Duodenal mucosa (tissue), 2 donors: Measurements from ENCODE around the gene HSD17B8.
A peak's percentile ranks its signal among the peaks of the same experiment; 100 is the strongest.

Experiments used
- H3K27ac ChIP-seq: one replicate; pipeline ENCODE4 v1.7.0; 2013; ENCODE audit warnings: low read depth, low read length
- H3K27me3 ChIP-seq, 2 donors: one replicate each; pipeline ENCODE4 v1.7.0; 2013; ENCODE audit warnings: low read length in 2 of 2, control low read depth in 1 of 2; ENCODE audit not compliant: insufficient read depth in 2 of 2, control insufficient read depth in 1 of 2
- H3K36me3 ChIP-seq, 2 donors: one replicate each; pipeline ENCODE4 v1.7.0; 2013; ENCODE audit warnings: low read length in 2 of 2, control low read depth in 1 of 2; ENCODE audit not compliant: insufficient read depth in 2 of 2, control insufficient read depth in 1 of 2
- H3K4me1 ChIP-seq, 2 donors: one replicate each; pipeline ENCODE4 v1.7.0; 2013; ENCODE audit warnings: low read length in 2 of 2, control low read depth in 1 of 2; ENCODE audit not compliant: insufficient read depth in 2 of 2, control insufficient read depth in 1 of 2
- H3K4me3 ChIP-seq, 2 donors: one replicate each; pipeline ENCODE4 v1.7.0; 2013; ENCODE audit warnings: low read length in 2 of 2, low read depth in 1 of 2
- H3K9ac ChIP-seq, 2 donors: one replicate each; pipeline ENCODE4 v1.7.0; 2013; ENCODE audit warnings: low read length in 2 of 2, low read depth in 1 of 2
- H3K9me3 ChIP-seq, 2 donors: one replicate each; pipeline ENCODE4 v1.7.0; 2013; ENCODE audit warnings: low read length in 2 of 2, control low read depth in 1 of 2; ENCODE audit not compliant: control insufficient read depth in 1 of 2

The HSD17B8 gene

DNA sequence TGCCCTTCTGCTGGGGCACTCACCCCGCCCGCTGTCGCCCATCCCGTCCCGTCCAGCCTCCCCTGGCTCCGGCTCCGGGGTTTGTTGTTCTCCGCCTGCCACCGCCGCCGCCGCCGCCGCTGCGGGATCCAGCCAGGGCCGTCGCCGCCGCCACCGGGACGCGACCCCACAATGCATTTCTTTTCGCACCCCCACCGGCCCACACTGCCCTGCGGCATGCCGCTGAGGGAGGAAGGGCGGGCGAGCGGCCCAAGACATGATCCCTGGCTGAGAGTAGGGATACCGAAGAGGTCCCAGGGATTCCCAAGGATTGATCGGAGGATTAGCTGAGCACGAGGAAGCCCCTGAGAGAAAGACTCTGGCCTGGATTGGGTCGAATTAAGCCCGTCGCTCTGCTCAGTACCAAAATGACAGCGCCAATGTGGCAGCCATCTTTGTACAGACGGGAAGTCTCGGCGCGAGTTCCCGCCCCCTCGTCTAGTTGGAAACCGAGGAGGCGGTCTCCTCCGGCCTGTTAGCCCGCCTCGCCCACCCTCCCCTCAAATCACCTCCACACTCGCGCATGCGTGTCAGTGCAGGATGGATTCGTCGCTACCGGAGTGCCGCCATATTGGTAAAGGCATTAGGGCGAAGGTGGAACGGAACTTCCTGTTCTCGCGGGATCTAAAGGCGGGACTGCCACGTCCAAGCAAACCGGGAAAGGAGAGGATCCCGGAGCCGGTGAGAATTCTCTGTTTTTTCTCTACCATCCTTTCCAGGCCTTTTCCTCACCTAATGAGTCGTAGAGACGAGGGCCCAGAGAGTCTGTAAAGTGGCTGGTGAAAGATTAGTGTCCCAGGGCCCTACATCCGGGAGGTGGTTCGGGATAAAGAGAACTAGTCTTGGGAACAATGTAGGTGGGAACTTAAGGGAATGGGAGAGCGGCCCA lies 4.0 kb upstream of the HSD17B8 start, which contains the start of the genes RXRB and SLC39A7:
Gene RXRB (minus strand): TSS at position 447 of the 928 bp plus-strand sequence. CDS start 189 bp downstream, at position 258.
Gene SLC39A7 (plus strand): TSS at position 649 of the 928 bp plus-strand sequence. CDS start 379 bp downstream, outside the sequence.
- H3K4me1 ChIP-seq = peaks cover 54 to 57% of the 10 kb centered on the region in 2 donors
- H3K4me3 ChIP-seq = peak within 1 kb of the TSS; percentile 93 to 98
- peak within 1 kb of the TSS; percentile 98 for H3K27ac ChIP-seq
- H3K9me3 ChIP-seq = no peaks in the 10 kb centered on the region
- peaks cover 34 to 37% of the 10 kb centered on the region in 2 donors for H3K36me3 ChIP-seq
- H3K27me3 ChIP-seq = no peaks in the 10 kb centered on the region
- peak within 1 kb of the TSS; percentile 94 to 98 for H3K9ac ChIP-seq

DNA sequence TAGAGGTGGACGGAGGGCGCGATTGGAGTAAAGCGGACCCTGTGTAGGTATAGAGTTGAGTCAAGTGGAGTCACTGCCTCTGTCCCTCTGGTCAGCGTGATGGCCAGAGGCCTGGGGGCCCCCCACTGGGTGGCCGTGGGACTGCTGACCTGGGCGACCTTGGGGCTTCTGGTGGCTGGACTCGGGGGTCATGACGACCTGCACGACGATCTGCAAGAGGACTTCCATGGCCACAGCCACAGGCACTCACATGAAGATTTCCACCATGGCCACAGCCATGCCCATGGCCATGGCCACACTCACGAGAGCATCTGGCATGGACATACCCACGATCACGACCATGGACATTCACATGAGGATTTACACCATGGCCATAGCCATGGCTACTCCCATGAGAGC lies 3.3 kb upstream of the HSD17B8 start:
- peak overlapping the region; percentile 93 to 98 for H3K4me3 ChIP-seq
- H3K27me3 ChIP-seq = no peaks in the 10 kb centered on the region
- H3K4me1 ChIP-seq = peaks cover 57 to 59% of the 10 kb centered on the region in 2 donors
- H3K9me3 ChIP-seq = no peaks in the 10 kb centered on the region
- peak overlapping the region; percentile 98 for H3K27ac ChIP-seq
- H3K36me3 ChIP-seq = peaks cover 27 to 30% of the 10 kb centered on the region in 2 donors
- peak overlapping the region; percentile 94 to 98 for H3K9ac ChIP-seq

DNA sequence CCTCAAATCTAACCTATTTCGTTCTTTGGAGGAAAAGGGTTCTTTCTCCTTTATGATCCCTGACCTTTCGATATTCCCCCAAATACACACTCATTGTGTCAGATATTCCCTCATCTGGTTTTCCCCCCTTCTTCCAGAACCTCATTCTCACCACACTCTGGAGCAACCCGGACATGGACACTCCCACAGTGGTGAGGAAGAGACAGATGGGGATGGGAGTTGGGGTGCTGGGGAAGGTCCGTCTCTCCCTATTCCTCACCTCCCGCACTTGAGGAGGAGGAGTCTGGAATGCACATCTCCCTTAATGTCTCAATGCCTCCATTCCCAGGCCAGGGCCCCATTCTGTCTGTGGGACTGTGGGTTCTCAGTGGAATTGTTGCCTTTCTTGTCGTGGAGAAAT lies 2.5 kb upstream of the HSD17B8 start:
- Histone ChIP-seq H3K27me3 (no peaks in the 10 kb centered on the region), H3K9me3 (no peaks in the 10 kb centered on the region), H3K4me1 (peaks cover 57 to 59% of the 10 kb centered on the region in 2 donors), H3K4me3 (peak overlapping the region; percentile 93 to 98), H3K9ac (peak overlapping the region; percentile 94 to 98), H3K36me3 (peaks cover 23% of the 10 kb centered on the region in 2 donors), H3K27ac (no peak overlapping the region)

DNA sequence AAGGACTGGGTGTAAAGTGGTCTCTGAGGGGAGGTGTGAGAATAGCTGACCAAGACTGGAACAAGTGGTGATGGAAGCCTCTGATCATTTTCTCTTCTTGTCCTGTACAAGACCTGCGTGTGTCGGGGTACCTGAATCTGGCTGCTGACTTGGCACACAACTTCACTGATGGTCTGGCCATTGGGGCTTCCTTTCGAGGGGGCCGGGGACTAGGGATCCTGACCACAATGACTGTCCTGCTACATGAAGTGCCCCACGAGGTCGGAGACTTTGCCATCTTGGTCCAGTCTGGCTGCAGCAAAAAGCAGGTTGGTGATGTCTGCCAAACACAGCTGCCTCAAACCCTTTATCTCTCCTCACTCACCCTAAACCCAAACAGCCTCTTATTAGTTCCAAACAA lies 1.7 kb upstream of the HSD17B8 start:
- no peak overlapping the region for H3K27ac ChIP-seq
- H3K36me3 ChIP-seq = peaks cover 19 to 23% of the 10 kb centered on the region in 2 donors
- H3K27me3 ChIP-seq = no peaks in the 10 kb centered on the region

DNA sequence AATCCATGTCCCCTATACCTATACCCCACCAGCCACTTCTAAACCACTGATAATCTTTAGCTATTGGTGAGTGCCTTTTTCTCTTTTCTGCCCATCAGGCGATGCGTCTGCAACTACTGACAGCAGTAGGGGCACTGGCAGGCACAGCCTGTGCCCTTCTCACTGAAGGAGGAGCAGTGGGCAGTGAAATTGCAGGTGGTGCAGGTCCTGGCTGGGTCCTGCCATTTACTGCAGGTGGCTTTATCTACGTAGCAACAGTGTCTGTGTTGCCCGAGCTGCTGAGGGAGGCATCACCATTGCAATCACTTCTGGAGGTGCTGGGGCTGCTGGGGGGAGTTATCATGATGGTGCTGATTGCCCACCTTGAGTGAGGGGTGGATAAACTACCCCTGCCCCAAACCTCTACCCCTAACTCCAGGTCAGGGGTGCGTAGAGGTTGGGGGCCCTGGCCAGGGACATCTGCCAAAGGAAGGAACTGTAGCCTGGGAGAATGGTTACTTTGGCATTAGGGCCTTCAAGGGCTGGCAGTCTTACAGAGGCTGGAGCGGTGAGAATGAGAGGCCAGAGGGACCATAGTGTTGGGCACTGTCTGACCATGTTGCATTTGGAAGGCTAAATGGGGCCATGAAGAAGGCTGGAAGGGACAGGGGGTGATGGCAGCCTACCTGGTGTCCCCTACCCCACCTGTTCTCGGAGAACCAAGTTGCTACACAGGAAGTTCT lies 851 bp upstream of the HSD17B8 start:
- peaks cover 48 to 53% of the 10 kb centered on the region in 2 donors for H3K4me1 ChIP-seq
- H3K27me3 ChIP-seq = no peaks in the 10 kb centered on the region
- no peaks in the 10 kb centered on the region for H3K9me3 ChIP-seq
- H3K9ac ChIP-seq = no peak overlapping the region
- peak overlapping the region; percentile 88 to 90 for H3K4me3 ChIP-seq
- peaks cover 19 to 23% of the 10 kb centered on the region in 2 donors for H3K36me3 ChIP-seq
- H3K27ac ChIP-seq = no peak overlapping the region

More for the DNA sequence above, 1.7 kb upstream of the HSD17B8 start:
- H3K4me1 ChIP-seq = peaks cover 56 to 60% of the 10 kb centered on the region in 2 donors
- H3K4me3 ChIP-seq = peak overlapping the region in 1 of 2 donors; percentile 98
- peak overlapping the region in 1 of 2 donors; percentile 98 for H3K9ac ChIP-seq
- H3K9me3 ChIP-seq = no peaks in the 10 kb centered on the region

DNA sequence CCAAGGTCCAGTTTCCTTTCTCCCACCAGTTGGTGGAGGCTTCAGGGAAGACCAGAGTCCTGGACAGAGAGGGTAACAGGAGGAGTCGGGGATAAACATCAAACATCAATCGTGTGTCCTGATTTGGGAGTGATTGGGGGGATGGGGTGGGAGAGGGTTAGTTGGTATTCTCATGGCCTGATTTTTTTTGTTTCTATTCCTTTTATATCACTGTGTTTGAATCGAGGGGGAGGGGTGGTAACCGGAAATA lies 365 bp upstream of the HSD17B8 start:
- Histone ChIP-seq H3K4me3 (peak overlapping the region; percentile 88 to 90), H3K4me1 (peaks cover 50 to 52% of the 10 kb centered on the region in 2 donors), H3K36me3 (peaks cover 19 to 23% of the 10 kb centered on the region in 2 donors), H3K27ac (no peak overlapping the region), H3K27me3 (no peaks in the 10 kb centered on the region), H3K9ac (peak overlapping the region in 1 of 2 donors; percentile 76), H3K9me3 (no peaks in the 10 kb centered on the region)

DNA sequence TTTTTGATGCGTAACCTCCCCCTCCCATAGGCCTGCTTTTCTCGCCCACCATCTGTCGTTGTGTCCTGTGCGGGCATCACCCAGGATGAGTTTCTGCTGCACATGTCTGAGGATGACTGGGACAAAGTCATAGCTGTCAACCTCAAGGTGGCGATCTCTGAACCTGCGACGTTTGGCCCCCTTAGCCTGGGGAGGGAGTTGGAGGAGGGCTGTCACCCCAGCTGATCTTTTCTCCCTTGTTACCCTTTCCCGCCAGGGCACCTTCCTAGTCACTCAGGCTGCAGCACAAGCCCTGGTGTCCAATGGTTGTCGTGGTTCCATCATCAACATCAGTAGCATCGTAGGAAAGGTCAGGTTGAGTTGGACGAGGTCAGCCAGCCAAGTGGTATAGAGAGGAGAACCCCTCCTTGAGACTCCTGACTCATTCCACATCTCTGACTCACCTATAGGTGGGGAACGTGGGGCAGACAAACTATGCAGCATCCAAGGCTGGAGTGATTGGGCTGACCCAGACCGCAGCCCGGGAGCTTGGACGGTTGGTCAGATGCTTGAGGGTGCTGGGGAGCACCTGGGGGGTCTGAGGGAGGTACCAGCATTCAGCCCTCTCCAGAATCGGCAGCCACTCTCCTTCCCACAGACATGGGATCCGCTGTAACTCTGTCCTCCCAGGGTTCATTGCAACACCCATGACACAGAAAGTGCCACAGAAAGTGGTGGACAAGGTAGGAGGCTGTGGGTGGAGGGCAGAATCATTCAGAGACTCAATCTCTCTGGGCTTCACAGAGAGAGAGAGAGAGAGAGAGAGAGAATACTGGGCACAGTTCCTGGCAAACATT lies 954 bp downstream of the HSD17B8 start:
- Histone ChIP-seq H3K4me1 (peaks cover 44 to 46% of the 10 kb centered on the region in 2 donors), H3K4me3 (peak overlapping the region; percentile 88 to 90), H3K27me3 (no peaks in the 10 kb centered on the region), H3K36me3 (peaks cover 19 to 33% of the 10 kb centered on the region in 2 donors), H3K27ac (no peak overlapping the region), H3K9me3 (no peaks in the 10 kb centered on the region), H3K9ac (peak overlapping the region; percentile 63 to 76)

DNA sequence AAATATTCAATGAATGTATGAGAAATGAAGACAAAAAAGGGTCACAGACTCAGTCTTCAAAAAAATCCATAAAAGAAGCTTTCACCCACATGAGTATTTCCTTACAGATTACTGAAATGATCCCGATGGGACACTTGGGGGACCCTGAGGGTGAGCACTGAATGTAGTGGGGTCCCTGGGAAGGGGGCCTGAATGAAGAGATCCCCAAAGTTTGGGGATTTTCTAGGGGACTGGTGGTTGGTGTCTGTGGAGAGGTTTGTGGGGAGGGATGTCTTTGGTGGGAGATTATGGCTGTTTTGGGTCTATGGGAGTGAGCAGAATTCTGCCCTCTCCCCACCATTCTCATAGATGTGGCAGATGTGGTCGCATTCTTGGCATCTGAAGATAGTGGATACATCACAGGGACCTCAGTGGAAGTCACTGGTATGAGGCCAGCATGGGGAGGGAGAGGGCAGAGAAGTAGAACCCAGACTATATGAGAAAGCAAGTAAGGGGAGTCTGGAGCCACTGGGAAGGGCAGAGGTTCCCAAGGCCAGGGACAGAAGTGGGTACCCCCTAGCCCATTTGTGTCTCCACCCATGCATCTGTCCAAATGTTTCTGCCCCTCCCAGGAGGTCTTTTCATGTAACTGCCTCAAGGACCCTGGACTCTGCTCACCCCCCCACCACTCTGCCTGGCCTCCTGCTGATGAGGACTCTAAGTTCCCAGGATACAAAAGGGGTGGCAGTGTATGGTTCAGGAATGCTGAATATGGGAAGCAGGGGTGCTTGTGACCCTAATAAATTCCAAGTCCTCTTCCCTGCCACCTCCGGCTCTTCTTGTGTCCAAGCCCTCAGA lies 1.8 kb downstream of the HSD17B8 start:
- no peak overlapping the region for H3K9ac ChIP-seq
- H3K27ac ChIP-seq = no peak overlapping the region
- peaks cover 43 to 45% of the 10 kb centered on the region in 2 donors for H3K4me1 ChIP-seq

More for the DNA sequence above, 1.8 kb downstream of the HSD17B8 start:
- Histone ChIP-seq H3K9me3 (no peaks in the 10 kb centered on the region), H3K27me3 (no peaks in the 10 kb centered on the region), H3K36me3 (peaks cover 24 to 34% of the 10 kb centered on the region in 2 donors), H3K4me3 (no peak overlapping the region)
